Activated naive CD4-positive, alpha-beta T cell treated with anti-CD3 and anti-CD28 coated beads, Interleukin-2, amount 50 U/mL, for 24 hours (primary cell): ENCODE results near the gene KLHL42.
A peak's percentile ranks its signal among the peaks of the same experiment; 100 is the strongest.

Experiments used
- H3K27ac Mint-ChIP-seq: one replicate; pipeline ENCODE4 v1.8.0; 2021; ENCODE audit warnings: mild to moderate bottlenecking, mixed read lengths
- H3K27me3 Mint-ChIP-seq: one replicate; pipeline ENCODE4 v1.8.0; 2021; ENCODE audit warnings: mixed read lengths
- H3K36me3 Mint-ChIP-seq: one replicate; pipeline ENCODE4 v1.8.0; 2021; ENCODE audit warnings: mixed read lengths
- H3K4me1 Mint-ChIP-seq: one replicate; pipeline ENCODE4 v1.8.0; 2021; ENCODE audit warnings: mixed read lengths
- H3K4me3 Mint-ChIP-seq: one replicate; pipeline ENCODE4 v1.8.0; 2021; ENCODE audit warnings: mild to moderate bottlenecking, mixed read lengths
- H3K9me3 Mint-ChIP-seq: one replicate; pipeline ENCODE4 v1.8.0; 2021; ENCODE audit warnings: mixed read lengths

KLHL42 gene

GRCh38 chr12:27800819-27801218 lies 20.8 kb downstream of the KLHL42 start:
- H3K4me1 Mint-ChIP-seq = peaks cover 50% of the 10 kb centered on the region
- peak overlapping the region; percentile 64 for H3K4me3 Mint-ChIP-seq
- no peaks in the 10 kb centered on the region for H3K9me3 Mint-ChIP-seq
- no peaks in the 10 kb centered on the region for H3K27me3 Mint-ChIP-seq
- peaks cover 15% of the 10 kb centered on the region for H3K36me3 Mint-ChIP-seq
- peak overlapping the region; percentile 93 for H3K27ac Mint-ChIP-seq

GRCh38 chr12:27801630-27802029 lies 21.6 kb downstream of the KLHL42 start:
- Mint-ChIP-seq H3K9me3 (no peaks in the 10 kb centered on the region), H3K4me3 (peak overlapping the region; percentile 64), H3K27me3 (no peaks in the 10 kb centered on the region), H3K36me3 (peaks cover 15% of the 10 kb centered on the region), H3K27ac (peak overlapping the region; percentile 93), H3K4me1 (peaks cover 58% of the 10 kb centered on the region)

- Mint-ChIP-seq H3K4me1 (peaks cover 67% of the 10 kb centered on the region), H3K27me3 (no peaks in the 10 kb centered on the region), H3K27ac (peak overlapping the region; percentile 93), H3K36me3 (peaks cover 8% of the 10 kb centered on the region), H3K4me3 (no peak overlapping the region), H3K9me3 (no peaks in the 10 kb centered on the region)
Observed at GRCh38 chr12:27802511-27802910, 22.5 kb downstream of the KLHL42 start.

- Mint-ChIP-seq H3K27ac (peak overlapping the region; percentile 93), H3K4me1 (peaks cover 71% of the 10 kb centered on the region), H3K36me3 (peaks cover 5% of the 10 kb centered on the region), H3K9me3 (no peaks in the 10 kb centered on the region), H3K27me3 (no peaks in the 10 kb centered on the region), H3K4me3 (no peak overlapping the region)
Observed at GRCh38 chr12:27802936-27803335, 22.9 kb downstream of the KLHL42 start.

- no peaks in the 10 kb centered on the region for H3K27me3 Mint-ChIP-seq
- H3K36me3 Mint-ChIP-seq = peaks cover 4% of the 10 kb centered on the region
- no peak overlapping the region for H3K4me3 Mint-ChIP-seq
- H3K9me3 Mint-ChIP-seq = no peaks in the 10 kb centered on the region
- H3K4me1 Mint-ChIP-seq = peaks cover 62% of the 10 kb centered on the region
- H3K27ac Mint-ChIP-seq = no peak overlapping the region
Observed at GRCh38 chr12:27805238-27805637, 25.2 kb downstream of the KLHL42 start.

- no peaks in the 10 kb centered on the region for H3K36me3 Mint-ChIP-seq
- H3K4me1 Mint-ChIP-seq = peaks cover 52% of the 10 kb centered on the region
- no peaks in the 10 kb centered on the region for H3K9me3 Mint-ChIP-seq
- no peaks in the 10 kb centered on the region for H3K27me3 Mint-ChIP-seq
- no peak overlapping the region for H3K27ac Mint-ChIP-seq
- peak overlapping the region; percentile 47 for H3K4me3 Mint-ChIP-seq
Observed at GRCh38 chr12:27806259-27806658, 26.2 kb downstream of the KLHL42 start.

- peak overlapping the region; percentile 36 for H3K27ac Mint-ChIP-seq
- H3K4me3 Mint-ChIP-seq = peak overlapping the region; percentile 62
- no peaks in the 10 kb centered on the region for H3K36me3 Mint-ChIP-seq
- no peaks in the 10 kb centered on the region for H3K27me3 Mint-ChIP-seq
- peaks cover 44% of the 10 kb centered on the region for H3K4me1 Mint-ChIP-seq
- no peaks in the 10 kb centered on the region for H3K9me3 Mint-ChIP-seq
Observed at GRCh38 chr12:27807063-27807703, 27.1 kb downstream of the KLHL42 start.

GRCh38 chr12:27808841-27809240 lies 28.8 kb downstream of the KLHL42 start:
- H3K4me1 Mint-ChIP-seq = peaks cover 34% of the 10 kb centered on the region
- H3K27ac Mint-ChIP-seq = no peak overlapping the region
- H3K36me3 Mint-ChIP-seq = no peaks in the 10 kb centered on the region
- no peak overlapping the region for H3K4me3 Mint-ChIP-seq
- H3K9me3 Mint-ChIP-seq = no peaks in the 10 kb centered on the region
- no peaks in the 10 kb centered on the region for H3K27me3 Mint-ChIP-seq

- no peak overlapping the region for H3K4me3 Mint-ChIP-seq
- H3K4me1 Mint-ChIP-seq = peaks cover 41% of the 10 kb centered on the region
- H3K36me3 Mint-ChIP-seq = no peaks in the 10 kb centered on the region
- H3K27ac Mint-ChIP-seq = no peak overlapping the region
- no peaks in the 10 kb centered on the region for H3K9me3 Mint-ChIP-seq
- no peaks in the 10 kb centered on the region for H3K27me3 Mint-ChIP-seq
Observed at GRCh38 chr12:27810756-27811155, 30.7 kb downstream of the KLHL42 start.

GRCh38 chr12:27812502-27812901 lies 32.5 kb downstream of the KLHL42 start:
- Mint-ChIP-seq H3K4me1 (peaks cover 36% of the 10 kb centered on the region), H3K9me3 (no peaks in the 10 kb centered on the region), H3K36me3 (no peaks in the 10 kb centered on the region), H3K27me3 (no peaks in the 10 kb centered on the region), H3K27ac (no peak overlapping the region), H3K4me3 (no peak overlapping the region)

- Mint-ChIP-seq H3K4me1 (peaks cover 32% of the 10 kb centered on the region), H3K36me3 (no peaks in the 10 kb centered on the region), H3K9me3 (no peaks in the 10 kb centered on the region), H3K27me3 (no peaks in the 10 kb centered on the region), H3K4me3 (no peak overlapping the region), H3K27ac (no peak overlapping the region)
Observed at GRCh38 chr12:27814411-27814810, 34.4 kb downstream of the KLHL42 start.

GRCh38 chr12:27814851-27815591 lies 35.0 kb downstream of the KLHL42 start:
- Mint-ChIP-seq H3K27me3 (no peaks in the 10 kb centered on the region), H3K27ac (no peak overlapping the region), H3K4me3 (no peak overlapping the region), H3K9me3 (no peaks in the 10 kb centered on the region), H3K4me1 (peaks cover 32% of the 10 kb centered on the region), H3K36me3 (no peaks in the 10 kb centered on the region)

GRCh38 chr12:27817766-27818165 lies 37.7 kb downstream of the KLHL42 start:
- Mint-ChIP-seq H3K4me1 (peaks cover 50% of the 10 kb centered on the region), H3K27me3 (no peaks in the 10 kb centered on the region), H3K36me3 (no peaks in the 10 kb centered on the region), H3K9me3 (no peaks in the 10 kb centered on the region), H3K4me3 (no peak overlapping the region), H3K27ac (no peak overlapping the region)

GRCh38 chr12:27818401-27818918 lies 38.4 kb downstream of the KLHL42 start:
- H3K27ac Mint-ChIP-seq = no peak overlapping the region
- no peaks in the 10 kb centered on the region for H3K36me3 Mint-ChIP-seq
- H3K4me3 Mint-ChIP-seq = no peak overlapping the region

GRCh38 chr12:27820564-27820963 lies 40.5 kb downstream of the KLHL42 start:
- no peak overlapping the region for H3K27ac Mint-ChIP-seq
- H3K9me3 Mint-ChIP-seq = no peaks in the 10 kb centered on the region
- no peaks in the 10 kb centered on the region for H3K27me3 Mint-ChIP-seq
- no peak overlapping the region for H3K4me3 Mint-ChIP-seq
- H3K4me1 Mint-ChIP-seq = peaks cover 51% of the 10 kb centered on the region
- H3K36me3 Mint-ChIP-seq = no peaks in the 10 kb centered on the region

More at GRCh38 chr12:27818401-27818918, 38.4 kb downstream of the KLHL42 start:
- no peaks in the 10 kb centered on the region for H3K27me3 Mint-ChIP-seq
- no peaks in the 10 kb centered on the region for H3K9me3 Mint-ChIP-seq
- H3K4me1 Mint-ChIP-seq = peaks cover 57% of the 10 kb centered on the region

- Mint-ChIP-seq H3K4me3 (peak overlapping the region; percentile 59), H3K9me3 (no peaks in the 10 kb centered on the region), H3K27ac (peak overlapping the region; percentile 99), H3K27me3 (no peaks in the 10 kb centered on the region), H3K4me1 (peaks cover 45% of the 10 kb centered on the region), H3K36me3 (no peaks in the 10 kb centered on the region)
Observed at GRCh38 chr12:27821259-27821973, 41.4 kb downstream of the KLHL42 start.
